GM10248 (cell line): Measurements from ENCODE around the gene FAR2.

Experiments
- CTCF ChIA-PET: fragments of 300-600 bp; sonication (Branson Sonifier 250); formaldehyde crosslinking; extraction: SDS; loops from one replicate; lab custom pipeline; 2021; ENCODE audit warnings: antibody characterized with exemption; lab: Yijun Ruan, JAX
- POLR2A ChIA-PET: fragments of 350-650 bp; sonication (Branson Sonifier 250); formaldehyde crosslinking; extraction: SDS; loops from one replicate; lab custom pipeline; 2020; ENCODE audit warnings: antibody characterized with exemption; lab: Yijun Ruan, JAX
- DNase-seq: peaks from one replicate; pipeline ENCODE4 v3.0.0; 2012; ENCODE audit errors: extremely low spot score
- TF ChIP-seq, protein P1 (sequence below): IDR thresholded peaks from 2 replicates; pipeline ENCODE4 v1.5.1; 2012; ENCODE audit warnings: mild to moderate bottlenecking, low read depth; ENCODE audit errors: extremely low read depth, missing control alignments, control extremely low read depth

Gene FAR2

GRCh38 chr12:29148911-29149690 lies at the start of gene FAR2:
FAR2 (plus strand) TSS chr12:29149278; CDS start chr12:29270450, 121,172 bp downstream.
- POLR2A ChIA-PET: no interaction called here
- DNase-seq: peak; percentile 51
- CTCF ChIA-PET: no interaction called here
- TF ChIP-seq, protein P1, sequence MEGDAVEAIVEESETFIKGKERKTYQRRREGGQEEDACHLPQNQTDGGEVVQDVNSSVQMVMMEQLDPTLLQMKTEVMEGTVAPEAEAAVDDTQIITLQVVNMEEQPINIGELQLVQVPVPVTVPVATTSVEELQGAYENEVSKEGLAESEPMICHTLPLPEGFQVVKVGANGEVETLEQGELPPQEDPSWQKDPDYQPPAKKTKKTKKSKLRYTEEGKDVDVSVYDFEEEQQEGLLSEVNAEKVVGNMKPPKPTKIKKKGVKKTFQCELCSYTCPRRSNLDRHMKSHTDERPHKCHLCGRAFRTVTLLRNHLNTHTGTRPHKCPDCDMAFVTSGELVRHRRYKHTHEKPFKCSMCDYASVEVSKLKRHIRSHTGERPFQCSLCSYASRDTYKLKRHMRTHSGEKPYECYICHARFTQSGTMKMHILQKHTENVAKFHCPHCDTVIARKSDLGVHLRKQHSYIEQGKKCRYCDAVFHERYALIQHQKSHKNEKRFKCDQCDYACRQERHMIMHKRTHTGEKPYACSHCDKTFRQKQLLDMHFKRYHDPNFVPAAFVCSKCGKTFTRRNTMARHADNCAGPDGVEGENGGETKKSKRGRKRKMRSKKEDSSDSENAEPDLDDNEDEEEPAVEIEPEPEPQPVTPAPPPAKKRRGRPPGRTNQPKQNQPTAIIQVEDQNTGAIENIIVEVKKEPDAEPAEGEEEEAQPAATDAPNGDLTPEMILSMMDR: no peak

DNA sequence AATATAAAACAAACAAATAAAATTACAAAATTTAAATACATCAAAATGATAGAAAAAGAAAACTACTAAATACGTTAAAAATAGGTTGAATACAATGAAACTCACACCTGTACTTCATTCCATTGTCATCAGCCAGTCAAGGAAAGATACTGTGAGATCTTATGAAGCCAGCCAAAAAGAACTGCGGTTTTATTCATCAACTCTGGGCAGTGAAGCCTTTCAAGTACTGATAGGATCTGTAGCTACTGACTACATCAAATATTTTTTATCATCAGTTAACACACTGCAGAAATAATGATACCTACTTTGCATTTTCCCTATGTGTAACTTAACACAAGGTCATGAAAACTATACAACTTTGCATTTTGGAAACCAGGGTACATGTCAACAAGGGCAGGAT lies 46.3 kb upstream of the FAR2 start:
- CTCF ChIA-PET: no interaction called here
- POLR2A ChIA-PET: no interaction called here
- TF ChIP-seq, protein P1: no peak
- DNase-seq: no peak

DNA sequence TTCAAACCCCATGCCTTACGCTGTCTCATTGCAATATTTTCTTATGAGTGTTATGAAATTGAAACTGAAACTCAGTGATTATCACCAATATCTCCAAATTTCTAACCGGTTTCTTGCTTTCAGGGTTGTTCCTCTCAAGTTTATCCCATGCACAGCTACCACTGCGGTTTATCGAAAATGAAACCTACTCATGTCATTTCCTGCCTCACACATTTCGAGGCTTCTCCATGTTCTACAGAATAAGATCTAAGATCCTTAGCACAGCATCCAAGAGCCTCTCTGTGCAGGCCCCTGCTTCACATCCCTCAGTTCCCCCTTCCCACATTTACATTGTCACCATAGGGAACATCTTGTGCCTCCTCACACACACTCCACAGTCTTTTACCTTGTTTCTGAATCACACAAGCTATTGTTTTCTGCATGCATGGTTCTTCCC lies 45.5 kb upstream of the FAR2 start:
- POLR2A ChIA-PET: no interaction called here
- peak; percentile 36 for DNase-seq
- CTCF ChIA-PET: no interaction called here
- TF ChIP-seq, protein P1: no peak

- DNase-seq: no peak
- POLR2A ChIA-PET: no interaction called here
- CTCF ChIA-PET: no interaction called here
- TF ChIP-seq, protein P1: no peak
These were observed 44.6 kb upstream of the FAR2 start for GRCh38 chr12:29104516-29104915.

- POLR2A ChIA-PET: no interaction called here
- TF ChIP-seq, protein P1: no peak
- no peak for DNase-seq
- CTCF ChIA-PET: no interaction called here
These were observed 38.3 kb upstream of the FAR2 start for GRCh38 chr12:29110506-29111442.

DNA sequence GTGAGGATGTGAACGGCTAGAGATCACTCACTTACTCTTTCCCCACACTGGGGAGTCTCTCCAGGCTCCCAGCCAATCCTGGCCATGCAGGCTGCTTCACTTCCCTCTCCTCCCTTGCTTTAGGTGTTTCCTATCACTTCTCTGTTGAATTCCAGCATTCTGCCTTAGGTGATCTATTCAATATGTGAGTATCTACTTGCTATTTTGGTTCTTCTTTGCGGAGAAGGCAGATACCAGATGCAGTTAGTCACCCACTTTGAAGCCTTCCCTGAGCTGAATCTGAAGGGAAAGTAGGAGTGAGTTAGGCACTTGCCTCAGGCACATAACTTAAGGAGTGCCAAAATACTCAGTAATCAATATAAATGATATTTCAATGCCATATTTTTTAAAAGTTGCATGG lies 36.0 kb upstream of the FAR2 start:
- TF ChIP-seq, protein P1: no peak
- POLR2A ChIA-PET: no interaction called here
- DNase-seq: no peak
- CTCF ChIA-PET: no interaction called here
